Measurements from ENCODE around the gene TEX22.

GRCh38 chr14:105427412-105427811 lies 29.1 kb downstream of the TEX22 start:
- TF ChIP-seq CTCF (conservative IDR thresholded peaks at IDR 0.05 in 1 of 2, IDR thresholded peaks at IDR 0.05 in 1 of 2; ENCODE audit: extremely low read depth in 1 of 2, insufficient read depth in 1 of 2, low read depth in 1 of 2, low read length in 2 of 2): no peak
- TF ChIP-seq EZH2 (IDR thresholded peaks at IDR 0.05; ENCODE audit: borderline replicate concordance, low read length): no peak

All from mammary epithelial cell (primary cell).